ENCODE results near the gene UBAC2. TPM values are rescaled to one million over a fixed set of nuclear protein-coding genes. Genes with fewer than 3 reads are reported as not detected.

The UBAC2 gene
- total and polyA plus RNA-seq, 2 experiments from 2014 or later, result 78.2 to 83.1 TPM

GRCh38 chr13:99258210-99258860, 57.7 kb downstream of the UBAC2 start, which contains the start of gene GPR18:
TSS of gene GPR18 (minus strand) at chr13:99258379. CDS start at chr13:99255872, 2,507 bp downstream.
- Histone ChIP-seq H3K4me3 (no peak within 1 kb of the TSS), H3K36me3 (replicated peaks; ENCODE audit: insufficient read depth, low read depth) (no peaks in the 10 kb centered on the region), H3K4me2 (no peak within 1 kb of the TSS), H3K27me3 (no peaks in the 10 kb centered on the region), H3K9me2 (replicated peaks; ENCODE audit: insufficient read depth) (no peaks in the 10 kb centered on the region), H3K9me3 (ENCODE audit: low read depth) (no peaks in the 10 kb centered on the region), H3K27ac (no peak within 1 kb of the TSS), H4K20me1 (ENCODE audit: insufficient read depth, poor library complexity, severe bottlenecking) (no peaks in the 10 kb centered on the region), H3K4me1 (ENCODE audit: insufficient read depth) (no peaks in the 10 kb centered on the region), H3K79me2 (peaks cover 3% of the 10 kb centered on the region), H2AFZ (no peak within 1 kb of the TSS)
- DNase-seq (ENCODE audit: low spot score), result no peak
- no peak for TF ChIP-seq EZH2 (IDR thresholded peaks at IDR 0.05; ENCODE audit: borderline replicate concordance)
- TF ChIP-seq EZH2phosphoT487 (IDR thresholded peaks at IDR 0.05; ENCODE audit: low read depth, severe bottlenecking, unreplicated experiment), result no peak
- TF ChIP-seq CTCF (IDR thresholded peaks at IDR 0.05; ENCODE audit: poor library complexity), result no peak
- WGBS (ENCODE audit: low lambda C conversion rate, missing lambda C conversion rate), result 90% methylated on average over 4 of the region's 4 CpGs

GRCh38 chr13:99258946-99259345, 58.3 kb downstream of the UBAC2 start:
- Histone ChIP-seq H3K27me3 (no peaks in the 10 kb centered on the region), H2AFZ (no peak overlapping the region), H3K4me2 (no peak overlapping the region), H3K4me1 (ENCODE audit: insufficient read depth) (no peaks in the 10 kb centered on the region), H4K20me1 (ENCODE audit: insufficient read depth, poor library complexity, severe bottlenecking) (no peaks in the 10 kb centered on the region), H3K36me3 (replicated peaks; ENCODE audit: insufficient read depth, low read depth) (no peaks in the 10 kb centered on the region), H3K27ac (no peak overlapping the region), H3K9me3 (ENCODE audit: low read depth) (no peaks in the 10 kb centered on the region), H3K4me3 (no peak overlapping the region), H3K9me2 (replicated peaks; ENCODE audit: insufficient read depth) (no peaks in the 10 kb centered on the region), H3K79me2 (peaks cover 3% of the 10 kb centered on the region)
- TF ChIP-seq EZH2phosphoT487 (IDR thresholded peaks at IDR 0.05; ENCODE audit: low read depth, severe bottlenecking, unreplicated experiment) (no peak), CTCF (IDR thresholded peaks at IDR 0.05; ENCODE audit: poor library complexity) (no peak), EZH2 (IDR thresholded peaks at IDR 0.05; ENCODE audit: borderline replicate concordance) (no peak)
- WGBS (ENCODE audit: low lambda C conversion rate, missing lambda C conversion rate), result 97% methylated on average over 3 of the region's 3 CpGs
- DNase-seq (ENCODE audit: low spot score), result no peak

- WGBS (ENCODE audit: low lambda C conversion rate, missing lambda C conversion rate), result 93% methylated on average over 5 of the region's 5 CpGs
- no peak overlapping the region for H3K27ac ChIP-seq
Observed at GRCh38 chr13:99260216-99260615, 59.6 kb downstream of the UBAC2 start.

More at GRCh38 chr13:99260216-99260615, 59.6 kb downstream of the UBAC2 start:
- Histone ChIP-seq H3K9me3 (ENCODE audit: low read depth) (no peaks in the 10 kb centered on the region), H3K9me2 (replicated peaks; ENCODE audit: insufficient read depth) (no peaks in the 10 kb centered on the region), H3K4me1 (ENCODE audit: insufficient read depth) (no peaks in the 10 kb centered on the region), H2AFZ (no peak overlapping the region), H3K4me2 (no peak overlapping the region), H4K20me1 (ENCODE audit: insufficient read depth, poor library complexity, severe bottlenecking) (no peaks in the 10 kb centered on the region), H3K79me2 (peaks cover 3% of the 10 kb centered on the region), H3K27me3 (no peaks in the 10 kb centered on the region), H3K4me3 (no peak overlapping the region), H3K36me3 (replicated peaks; ENCODE audit: insufficient read depth, low read depth) (no peaks in the 10 kb centered on the region)
- DNase-seq (ENCODE audit: low spot score), result no peak
- TF ChIP-seq EZH2 (IDR thresholded peaks at IDR 0.05; ENCODE audit: borderline replicate concordance) (no peak), CTCF (IDR thresholded peaks at IDR 0.05; ENCODE audit: poor library complexity) (no peak), EZH2phosphoT487 (IDR thresholded peaks at IDR 0.05; ENCODE audit: low read depth, severe bottlenecking, unreplicated experiment) (no peak)

Data from hepatocyte (in vitro differentiated cells).